Measurements from ENCODE around the gene GPATCH1. TPM values are rescaled to one million over a fixed set of nuclear protein-coding genes. Genes with fewer than 3 reads are reported as not detected.

Gene GPATCH1
- total and polyA plus RNA-seq, 9 of the 15 experiments (the other 6 are each of a cell fraction or from before 2014, with no cell fraction given) = 3.7 to 9.7 (median 7.7) TPM

- Histone ChIP-seq H3K27ac (ENCODE audit: extremely low read depth, low read depth, low read length) (no peak within 1 kb of the TSS; the same call in 2 of the 3 replicates), H3K27me3 (ENCODE audit: control insufficient read depth in 2 of 2, insufficient read depth in 2 of 2, low read length in 2 of 2) (no peaks in the 10 kb centered on the region), H3K9me3 (replicated peaks; ENCODE audit: control insufficient read depth, insufficient read depth, low read depth, low read length) (no peaks in the 10 kb centered on the region), H3K9me1 (ENCODE audit: control insufficient read depth, insufficient read depth, low read length) (no peaks in the 10 kb centered on the region), H3K9ac (ENCODE audit: insufficient read depth in 1 of 2, low read depth in 2 of 2, low read length in 2 of 2) (peak within 1 kb of the TSS; percentile 25 to 90; a peak in 3 of 4 replicates), H3K36me3 (ENCODE audit: control insufficient read depth, insufficient read depth, low read length) (no peaks in the 10 kb centered on the region), H3K4me2 (ENCODE audit: insufficient read depth, low read length) (peak within 1 kb of the TSS; percentile 74), H3K4me1 (replicated peaks in 1 of 2; ENCODE audit: control insufficient read depth in 2 of 2, insufficient read depth in 2 of 2, low read length in 2 of 2) (peaks cover 6 to 18% of the 10 kb centered on the region in 2 experiments; a peak in 3 of 5 replicates), H4K20me1 (replicated peaks; ENCODE audit: control insufficient read depth, insufficient read depth, low read length) (peaks cover 13% of the 10 kb centered on the region), H2AFZ (ENCODE audit: low read depth, low read length) (peak within 1 kb of the TSS; percentile 95), H3K79me2 (ENCODE audit: control insufficient read depth, insufficient read depth, low read length) (peaks cover 13% of the 10 kb centered on the region), H3K4me3 (peak within 1 kb of the TSS; percentile 46)
- FAIRE-seq (no peak), DNase-seq (ENCODE audit: extremely low read depth in 1 of 4, low spot score in 3 of 4) (peak; percentile 86 to 96 (median 94)), ATAC-seq (peak; percentile 97)
- 32% methylated on average over 36 of the region's 86 CpGs for WGBS (ENCODE audit: insufficient coverage, low coverage, missing lambda C conversion rate)
- ChIA-PET CTCF (ENCODE audit: low intra/inter-chr PET ratio) (no interaction called here), POLR2A (interaction anchor here (0.5 to 1.3 kb wide), 5 partner anchors 13 to 49 kb away, joined by 3 to 4 read pairs (median 3); partner anchors contain the start of gene GPATCH1)
- intact Hi-C loops (cut with micrococcal nuclease) = no loop called here
- no TSS peak for BruUV-seq (replicated peaks)
- in situ Hi-C loops (cut with MboI) = no loop called here
- TF ChIP-seq MGA (IDR thresholded peaks at IDR 0.05) = peak; percentile 41; the same call in 1 of the 2 replicates
- peak; percentile 43 for TF ChIP-seq TBP (optimal IDR thresholded peaks at IDR 0.05; ENCODE audit: low read depth, low read length)
- TF ChIP-seq SMAD4 (CRISPR knock-in tag; conservative IDR thresholded peaks at IDR 0.05) = 0 out of 2 replicates have a peak, but pooled peaks have one; percentile 20
- peak; percentile 53; the same call in 1 of the 2 replicates for TF ChIP-seq PHF8 (IDR thresholded peaks at IDR 0.05; ENCODE audit: borderline replicate concordance, low read length)
- peak; percentile 59 for TF ChIP-seq RBFOX2 (IDR thresholded peaks at IDR 0.05; ENCODE audit: low read depth, low read length)
- peak; percentile 70; the same call in 1 of the 2 replicates for TF ChIP-seq ZBTB7A (IDR thresholded peaks at IDR 0.05; ENCODE audit: borderline replicate concordance, control insufficient read depth, low read depth, low read length)
- no peak for TF ChIP-seq ZNF717 (CRISPR knock-in tag; IDR thresholded peaks at IDR 0.05)
- peak; percentile 76 for TF ChIP-seq POLR2G (IDR thresholded peaks at IDR 0.05; ENCODE audit: low read depth, low read length)
- no peak for TF ChIP-seq ZFX (CRISPR knock-in tag; IDR thresholded peaks at IDR 0.05)
- TF ChIP-seq RAD51 (IDR thresholded peaks at IDR 0.05; ENCODE audit: borderline replicate concordance, low read depth) = no peak
Observed at GRCh38 chr19:33064792-33065550, 16.0 kb upstream of the GPATCH1 start, which contains the start of gene RHPN2. TSS of gene RHPN2 (minus strand) at chr19:33064888. CDS start at chr19:33064852, 36 bp downstream.

All from K562 (cell line).